Measurements from ENCODE around the gene EYS.

GRCh38 chr6:64100702-64101303 is 1606.2 kb downstream of the EYS start:
- TF ChIP-seq CREB5 (CRISPR knock-in tag; IDR thresholded peaks at IDR 0.05; ENCODE audit: low read depth) (no peak), PPARA (CRISPR knock-in tag; IDR thresholded peaks at IDR 0.05; ENCODE audit: borderline replicate concordance) (no peak), ZC3H10 (CRISPR knock-in tag; IDR thresholded peaks at IDR 0.05) (no peak), CSDC2 (CRISPR knock-in tag; IDR thresholded peaks at IDR 0.05) (no peak), ZFP30 (CRISPR knock-in tag; IDR thresholded peaks at IDR 0.05) (no peak), ARNTL (CRISPR knock-in tag; IDR thresholded peaks at IDR 0.05; ENCODE audit: borderline replicate concordance, low read depth) (no peak), ZNF8 (CRISPR knock-in tag; IDR thresholded peaks at IDR 0.05) (no peak), RARB (CRISPR knock-in tag; IDR thresholded peaks at IDR 0.05) (no peak), TOX (CRISPR knock-in tag; IDR thresholded peaks at IDR 0.05; ENCODE audit: borderline replicate concordance) (no peak), GLIS3 (CRISPR knock-in tag; IDR thresholded peaks at IDR 0.05) (no peak), ESRRG (CRISPR knock-in tag; IDR thresholded peaks at IDR 0.05) (no peak), ZFP3 (CRISPR knock-in tag; IDR thresholded peaks at IDR 0.05) (no peak), ISL1 (CRISPR knock-in tag; IDR thresholded peaks at IDR 0.05) (no peak), PATZ1 (CRISPR knock-in tag; IDR thresholded peaks at IDR 0.05; ENCODE audit: borderline replicate concordance) (no peak)

Data from SK-N-SH treated with all-trans-retinoic acid at 6 μM for 48 hours (cell line).